PC-3 (cell line): ENCODE measurements around the gene NAV1. TPM values are rescaled to one million over a fixed set of nuclear protein-coding genes. Genes with fewer than 3 reads are reported as not detected.

Experiments
- ATAC-seq: fragments of 200-7000 bp; cut with Tn5 transposase; 2 replicates; pipeline ENCODE4 v1.9.1; 2020; ENCODE audit warnings: mild to moderate bottlenecking, moderate library complexity
- BruUV-seq: library from RNA; stranded (reverse); fragments of 400-500 nt; replicated peaks from 2 replicates; lab custom pipeline; 2021; lab: Mats Ljungman, UMichigan
- CTCF ChIA-PET: fragments of 300-600 bp; sonication (Branson Sonifier 250); formaldehyde crosslinking; loops from one replicate; lab custom pipeline; 2022; ENCODE audit warnings: antibody characterized with exemption; lab: Charles Lee
- POLR2A ChIA-PET: fragments of 300-600 bp; sonication (Branson Sonifier 250); formaldehyde crosslinking; loops from one replicate; lab custom pipeline; 2022; ENCODE audit warnings: antibody characterized with exemption; ENCODE audit not compliant: unreplicated experiment; lab: Charles Lee
- DNase-seq: peaks from one replicate; pipeline ENCODE4 v3.0.0-alpha.2; 2015
- H2AFZ ChIP-seq: fragments of 300-600 bp; sonication (generic); 2 replicates; pipeline ENCODE4 v1.6.0; 2016; ENCODE audit warnings: antibody characterized with exemption, low read length
- H3F3A ChIP-seq: fragments of 300-600 bp; sonication (generic); one replicate; pipeline ENCODE4 v1.6.0; 2017; ENCODE audit warnings: antibody characterized with exemption, low read length, control low read depth, mild to moderate bottlenecking; ENCODE audit not compliant: unreplicated experiment
- H3K27ac ChIP-seq: fragments of 300-600 bp; sonication (generic); 2 replicates; pipeline ENCODE4 v1.5.1; 2016; ENCODE audit warnings: mild to moderate bottlenecking, low read length
- H3K27me3 ChIP-seq: fragments of 300-600 bp; sonication (generic); 2 replicates; pipeline ENCODE4 v1.6.1; 2016; ENCODE audit warnings: low read length, mixed read lengths
- H3K36me3 ChIP-seq: fragments of 300-600 bp; sonication (generic); 2 replicates; pipeline ENCODE4 v1.6.1; 2016; ENCODE audit warnings: low read depth, mixed run types, low read length, mixed read lengths
- H3K4me1 ChIP-seq: fragments of 300-600 bp; sonication (generic); 2 replicates; pipeline ENCODE4 v1.5.1; 2016; ENCODE audit warnings: low read length; ENCODE audit not compliant: insufficient read depth
- H3K4me2 ChIP-seq: fragments of 300-600 bp; sonication (generic); 2 replicates; pipeline ENCODE4 v1.6.0; 2016; ENCODE audit warnings: low read length
- H3K4me3 ChIP-seq: fragments of 300-600 bp; sonication (generic); 2 replicates; pipeline ENCODE4 v1.5.1; 2016; ENCODE audit warnings: mild to moderate bottlenecking, low read length, mixed read lengths
- H3K79me2 ChIP-seq: fragments of 300-600 bp; sonication (generic); 2 replicates; pipeline ENCODE4 v1.6.1; 2017; ENCODE audit warnings: low read length, mixed read lengths
- H3K9ac ChIP-seq: fragments of 300-600 bp; sonication (generic); 2 replicates; pipeline ENCODE4 v1.6.0; 2016; ENCODE audit warnings: mild to moderate bottlenecking, low read length
- H3K9me2 ChIP-seq: fragments of 300-600 bp; sonication (generic); replicated peaks from 2 replicates; pipeline ENCODE4 v1.6.1; 2016; ENCODE audit warnings: mixed run types, low read length, mixed read lengths
- H3K9me3 ChIP-seq: fragments of 300-600 bp; sonication (generic); 2 replicates; pipeline ENCODE4 v1.6.1; 2016; ENCODE audit warnings: low read length, mixed read lengths
- H4K20me1 ChIP-seq: fragments of 300-600 bp; sonication (generic); 2 replicates; pipeline ENCODE4 v1.6.1; 2016; ENCODE audit warnings: low read length, mixed read lengths
- CTCF ChIP-seq: fragments of 300-600 bp; sonication (generic); conservative IDR thresholded peaks from 2 replicates; pipeline ENCODE4 v1.5.1; 2017; ENCODE audit warnings: antibody characterized with exemption, low read depth, mild to moderate bottlenecking, low read length
- EZH2 ChIP-seq: fragments of 300-600 bp; sonication (generic); IDR thresholded peaks from one replicate; pipeline ENCODE4 v1.6.1; 2017; ENCODE audit warnings: antibody characterized with exemption, mild to moderate bottlenecking, low read length; ENCODE audit not compliant: unreplicated experiment
- EZH2phosphoT487 ChIP-seq: fragments of 300-600 bp; sonication (generic); IDR thresholded peaks from 2 replicates; pipeline ENCODE4 v1.6.1; 2018; ENCODE audit warnings: mild to moderate bottlenecking, antibody characterized with exemption, low read length, borderline replicate concordance
- intact Hi-C: fragments of 100-400 bp; cut with micrococcal nuclease; formaldehyde crosslinking; loops from 2 replicates; pipeline ENCODE4 v1.9.0; 2023
- total RNA-seq: library from RNA; depleted of rRNA; stranded (reverse); fragments of >200 nt; gene quantifications from 2 replicates; pipeline ENCODE4 v1.2.3, GENCODE V29; 2014

The NAV1 gene
- total RNA-seq, 1 experiment from 2014 or later: 2.6 TPM

- ChIA-PET CTCF (no interaction called here), POLR2A (no interaction called here)
- H3K79me2 ChIP-seq: no peaks in the 10 kb centered on the region
- ATAC-seq (peak; percentile 39), DNase-seq (peak; percentile 74)
- no peaks in the 10 kb centered on the region for H3K36me3 ChIP-seq
- H3K4me3 ChIP-seq: peak overlapping the region; percentile 44; the same call in 1 of the 2 replicates
- intact Hi-C loops: no loop called here
- no peaks in the 10 kb centered on the region for H3K9me2 ChIP-seq
- no peak for TF ChIP-seq EZH2
- no peak for TF ChIP-seq CTCF
- TF ChIP-seq EZH2phosphoT487: no peak
- H4K20me1 ChIP-seq: no peaks in the 10 kb centered on the region
- H2AFZ ChIP-seq: no peak overlapping the region
- peaks cover 31% of the 10 kb centered on the region for H3K4me1 ChIP-seq
- no peaks in the 10 kb centered on the region for H3K9me3 ChIP-seq
- H3K4me2 ChIP-seq: peak overlapping the region; percentile 66
- no peaks in the 10 kb centered on the region for H3F3A ChIP-seq
- no TSS peak for BruUV-seq
- no peaks in the 10 kb centered on the region for H3K27me3 ChIP-seq
- H3K27ac ChIP-seq: no peak overlapping the region
- H3K9ac ChIP-seq: no peak overlapping the region
Observed at GRCh38 chr1:201536558-201536957, 2.4 kb upstream of the NAV1 start.

- H3K4me1 ChIP-seq: peaks cover 31% of the 10 kb centered on the region
- H3K9me3 ChIP-seq: no peaks in the 10 kb centered on the region
- intact Hi-C loops: no loop called here
- H3K79me2 ChIP-seq: no peaks in the 10 kb centered on the region
- no TSS peak for BruUV-seq
- H3K36me3 ChIP-seq: no peaks in the 10 kb centered on the region
- H2AFZ ChIP-seq: no peak overlapping the region
- CTCF ChIA-PET: no interaction called here
- no peaks in the 10 kb centered on the region for H4K20me1 ChIP-seq
- H3K27me3 ChIP-seq: no peaks in the 10 kb centered on the region
- H3K4me2 ChIP-seq: peak overlapping the region; percentile 66
- peak overlapping the region; percentile 44; the same call in 1 of the 2 replicates for H3K4me3 ChIP-seq
- no peak overlapping the region for H3K27ac ChIP-seq
- ATAC-seq (no peak), DNase-seq (no peak)
- no peaks in the 10 kb centered on the region for H3F3A ChIP-seq
- TF ChIP-seq EZH2phosphoT487 (no peak), EZH2 (no peak), CTCF (no peak)
- POLR2A ChIA-PET: interaction anchor here (0.6 kb wide), 1 partner anchor 17 kb away, joined by 4 read pairs; no protein-coding TSS in a partner anchor
- H3K9me2 ChIP-seq: no peaks in the 10 kb centered on the region
- no peak overlapping the region for H3K9ac ChIP-seq
Observed at GRCh38 chr1:201537028-201537427, 1.9 kb upstream of the NAV1 start.

GRCh38 chr1:201537467-201537866 is 1.5 kb upstream of the NAV1 start:
- H3K36me3 ChIP-seq: no peaks in the 10 kb centered on the region
- no peaks in the 10 kb centered on the region for H3K27me3 ChIP-seq
- H3K27ac ChIP-seq: no peak overlapping the region
- ChIA-PET CTCF (no interaction called here), POLR2A (interaction anchor here (0.6 kb wide), 1 partner anchor 16 kb away, joined by 4 read pairs; no protein-coding TSS in a partner anchor)
- BruUV-seq: no TSS peak
- no peaks in the 10 kb centered on the region for H3K9me2 ChIP-seq
- no peaks in the 10 kb centered on the region for H3K79me2 ChIP-seq
- H3K4me1 ChIP-seq: peaks cover 31% of the 10 kb centered on the region
- no peaks in the 10 kb centered on the region for H3K9me3 ChIP-seq
- no peak overlapping the region for H3K4me3 ChIP-seq
- no peaks in the 10 kb centered on the region for H3F3A ChIP-seq
- H2AFZ ChIP-seq: no peak overlapping the region
- DNase-seq (no peak), ATAC-seq (no peak)
- H3K9ac ChIP-seq: no peak overlapping the region
- no peak overlapping the region for H3K4me2 ChIP-seq
- intact Hi-C loops: no loop called here
- no peaks in the 10 kb centered on the region for H4K20me1 ChIP-seq
- TF ChIP-seq EZH2phosphoT487: no peak
- TF ChIP-seq CTCF: no peak
- TF ChIP-seq EZH2: no peak
